ENCODE data around the gene RXRA.
A peak's percentile ranks its signal among the peaks of the same experiment; 100 is the strongest.

Gene RXRA

GRCh38 chr9:134364391-134365114, 38.3 kb downstream of the RXRA start:
- H4K8ac ChIP-seq (ENCODE audit: low read depth, low read length): no peak overlapping the region
- no peak overlapping the region for H3K14ac ChIP-seq (ENCODE audit: low read length)
- H3K18ac ChIP-seq (ENCODE audit: low read length): no peak overlapping the region
- H4K91ac ChIP-seq (ENCODE audit: low read depth, low read length): no peak overlapping the region
- no peak overlapping the region for H3K4me3 ChIP-seq (ENCODE audit: low read depth, low read length)
- peak overlapping the region; percentile 25 for H3K4ac ChIP-seq (ENCODE audit: low read depth, low read length)
- H3K79me2 ChIP-seq (ENCODE audit: control insufficient read depth, insufficient read depth, low read length, poor library complexity): peaks cover 8% of the 10 kb centered on the region
- no peak overlapping the region for H2AK5ac ChIP-seq (ENCODE audit: low read length)
- peaks cover 25 to 32% of the 10 kb centered on the region in 2 experiments for H3K4me1 ChIP-seq (ENCODE audit: control insufficient read depth in 1 of 2, insufficient read depth in 2 of 2, low read length in 2 of 2)
- no peak overlapping the region for H2BK12ac ChIP-seq (ENCODE audit: low read length)
- H3K27me3 ChIP-seq (ENCODE audit: insufficient read depth, low read length): no peaks in the 10 kb centered on the region
- no CpG with 5 or more reads among the region's 13 CpGs for WGBS (ENCODE audit: extremely low coverage, insufficient coverage, insufficient read length)
- H2BK5ac ChIP-seq (ENCODE audit: low read depth, low read length, poor library complexity): no peak overlapping the region
- DNase-seq: no peak
- no peaks in the 10 kb centered on the region for H3K36me3 ChIP-seq (ENCODE audit: control insufficient read depth in 1 of 2, insufficient read depth in 2 of 2, low read length in 2 of 2)
- H3K27ac ChIP-seq (ENCODE audit: low read depth, low read length): no peak overlapping the region
- no peak overlapping the region for H3K9ac ChIP-seq (ENCODE audit: low read length)
- H4K12ac ChIP-seq (ENCODE audit: low read depth, low read length): no peak overlapping the region
- no peaks in the 10 kb centered on the region for H3K9me3 ChIP-seq (ENCODE audit: insufficient read depth, low read depth, low read length)
- H3K79me1 ChIP-seq (ENCODE audit: low read length): peaks cover 5% of the 10 kb centered on the region
- no peak overlapping the region for H2BK120ac ChIP-seq (ENCODE audit: insufficient read depth, low read length, poor library complexity)
- no peak overlapping the region for H3K4me2 ChIP-seq (ENCODE audit: low read length)
- H2AFZ ChIP-seq (ENCODE audit: insufficient read depth, low read length, poor library complexity): no peak overlapping the region
- no peak overlapping the region for H3K23ac ChIP-seq (ENCODE audit: low read length)

- Histone ChIP-seq H4K91ac (ENCODE audit: low read depth, low read length) (no peak overlapping the region), H3K4me2 (ENCODE audit: low read length) (no peak overlapping the region), H2BK5ac (ENCODE audit: low read depth, low read length, poor library complexity) (no peak overlapping the region), H3K4ac (ENCODE audit: low read depth, low read length) (peak overlapping the region; percentile 25), H3K36me3 (ENCODE audit: control insufficient read depth in 1 of 2, insufficient read depth in 2 of 2, low read length in 2 of 2) (no peaks in the 10 kb centered on the region), H3K27ac (ENCODE audit: low read depth, low read length) (no peak overlapping the region), H3K4me1 (ENCODE audit: control insufficient read depth in 1 of 2, insufficient read depth in 2 of 2, low read length in 2 of 2) (peaks cover 28 to 34% of the 10 kb centered on the region in 2 experiments), H3K9ac (ENCODE audit: low read length) (no peak overlapping the region), H2AK5ac (ENCODE audit: low read length) (no peak overlapping the region), H3K14ac (ENCODE audit: low read length) (no peak overlapping the region), H2AFZ (ENCODE audit: insufficient read depth, low read length, poor library complexity) (no peak overlapping the region), H3K79me2 (ENCODE audit: control insufficient read depth, insufficient read depth, low read length, poor library complexity) (peaks cover 11% of the 10 kb centered on the region), H4K12ac (ENCODE audit: low read depth, low read length) (no peak overlapping the region), H3K79me1 (ENCODE audit: low read length) (peaks cover 5% of the 10 kb centered on the region), H3K4me3 (ENCODE audit: low read depth, low read length) (no peak overlapping the region), H3K18ac (ENCODE audit: low read length) (peak overlapping the region; percentile 6), H2BK120ac (ENCODE audit: insufficient read depth, low read length, poor library complexity) (no peak overlapping the region), H2BK12ac (ENCODE audit: low read length) (no peak overlapping the region), H3K9me3 (ENCODE audit: insufficient read depth, low read depth, low read length) (no peaks in the 10 kb centered on the region), H3K23ac (ENCODE audit: low read length) (no peak overlapping the region), H3K27me3 (ENCODE audit: insufficient read depth, low read length) (no peaks in the 10 kb centered on the region), H4K8ac (ENCODE audit: low read depth, low read length) (no peak overlapping the region)
- no peak for DNase-seq
- no CpG with 5 or more reads among the region's 21 CpGs for WGBS (ENCODE audit: extremely low coverage, insufficient coverage, insufficient read length)
Measured at GRCh38 chr9:134365115-134365596, 38.9 kb downstream of the RXRA start.

GRCh38 chr9:134365791-134366222, 39.6 kb downstream of the RXRA start:
- no peak overlapping the region for H2AK5ac ChIP-seq (ENCODE audit: low read length)
- H4K8ac ChIP-seq (ENCODE audit: low read depth, low read length): no peak overlapping the region
- H4K12ac ChIP-seq (ENCODE audit: low read depth, low read length): no peak overlapping the region
- H2AFZ ChIP-seq (ENCODE audit: insufficient read depth, low read length, poor library complexity): no peak overlapping the region
- no peak overlapping the region for H2BK5ac ChIP-seq (ENCODE audit: low read depth, low read length, poor library complexity)
- H3K79me1 ChIP-seq (ENCODE audit: low read length): peaks cover 5% of the 10 kb centered on the region
- H3K4me1 ChIP-seq (ENCODE audit: control insufficient read depth in 1 of 2, insufficient read depth in 2 of 2, low read length in 2 of 2): peaks cover 28 to 34% of the 10 kb centered on the region in 2 experiments
- H2BK120ac ChIP-seq (ENCODE audit: insufficient read depth, low read length, poor library complexity): no peak overlapping the region
- H4K91ac ChIP-seq (ENCODE audit: low read depth, low read length): no peak overlapping the region
- peaks cover 11% of the 10 kb centered on the region for H3K79me2 ChIP-seq (ENCODE audit: control insufficient read depth, insufficient read depth, low read length, poor library complexity)
- no peak overlapping the region for H3K4ac ChIP-seq (ENCODE audit: low read depth, low read length)
- H3K36me3 ChIP-seq (ENCODE audit: control insufficient read depth in 1 of 2, insufficient read depth in 2 of 2, low read length in 2 of 2): no peaks in the 10 kb centered on the region
- H3K4me3 ChIP-seq (ENCODE audit: low read depth, low read length): no peak overlapping the region
- H2BK12ac ChIP-seq (ENCODE audit: low read length): no peak overlapping the region
- WGBS (ENCODE audit: extremely low coverage, insufficient coverage, insufficient read length): no CpG with 5 or more reads among the region's 14 CpGs
- DNase-seq: no peak
- no peak overlapping the region for H3K4me2 ChIP-seq (ENCODE audit: low read length)
- H3K9ac ChIP-seq (ENCODE audit: low read length): no peak overlapping the region
- no peak overlapping the region for H3K23ac ChIP-seq (ENCODE audit: low read length)
- H3K27me3 ChIP-seq (ENCODE audit: insufficient read depth, low read length): no peaks in the 10 kb centered on the region
- no peak overlapping the region for H3K27ac ChIP-seq (ENCODE audit: low read depth, low read length)
- peaks cover 1% of the 10 kb centered on the region for H3K9me3 ChIP-seq (ENCODE audit: insufficient read depth, low read depth, low read length)
- no peak overlapping the region for H3K14ac ChIP-seq (ENCODE audit: low read length)
- H3K18ac ChIP-seq (ENCODE audit: low read length): no peak overlapping the region

- Histone ChIP-seq H3K4ac (ENCODE audit: low read depth, low read length) (no peak overlapping the region), H2BK12ac (ENCODE audit: low read length) (peak overlapping the region; percentile 20), H3K18ac (ENCODE audit: low read length) (no peak overlapping the region), H2AK5ac (ENCODE audit: low read length) (no peak overlapping the region), H3K27ac (ENCODE audit: low read depth, low read length) (no peak overlapping the region), H3K14ac (ENCODE audit: low read length) (no peak overlapping the region), H3K4me2 (ENCODE audit: low read length) (no peak overlapping the region), H4K12ac (ENCODE audit: low read depth, low read length) (no peak overlapping the region), H3K9ac (ENCODE audit: low read length) (no peak overlapping the region), H2AFZ (ENCODE audit: insufficient read depth, low read length, poor library complexity) (no peak overlapping the region), H3K36me3 (ENCODE audit: control insufficient read depth in 1 of 2, insufficient read depth in 2 of 2, low read length in 2 of 2) (no peaks in the 10 kb centered on the region), H3K4me3 (ENCODE audit: low read depth, low read length) (no peak overlapping the region), H3K79me1 (ENCODE audit: low read length) (peaks cover 5% of the 10 kb centered on the region), H3K23ac (ENCODE audit: low read length) (no peak overlapping the region), H3K27me3 (ENCODE audit: insufficient read depth, low read length) (no peaks in the 10 kb centered on the region), H3K79me2 (ENCODE audit: control insufficient read depth, insufficient read depth, low read length, poor library complexity) (peaks cover 13% of the 10 kb centered on the region), H4K91ac (ENCODE audit: low read depth, low read length) (no peak overlapping the region), H3K4me1 (ENCODE audit: control insufficient read depth in 1 of 2, insufficient read depth in 2 of 2, low read length in 2 of 2) (peaks cover 28 to 34% of the 10 kb centered on the region in 2 experiments), H3K9me3 (ENCODE audit: insufficient read depth, low read depth, low read length) (peaks cover 2% of the 10 kb centered on the region), H4K8ac (ENCODE audit: low read depth, low read length) (no peak overlapping the region), H2BK5ac (ENCODE audit: low read depth, low read length, poor library complexity) (no peak overlapping the region), H2BK120ac (ENCODE audit: insufficient read depth, low read length, poor library complexity) (no peak overlapping the region)
- WGBS (ENCODE audit: extremely low coverage, insufficient coverage, insufficient read length): no CpG with 5 or more reads among the region's 25 CpGs
- DNase-seq: peak in 1 of 2 donors; percentile 59
Measured at GRCh38 chr9:134366223-134367031, 40.2 kb downstream of the RXRA start.

Data from trophoblast cell (in vitro differentiated cells and primary cell).